Measurements from ENCODE around the gene GOLGA1.
"Not testable (repeated sequence)": the region's sequence is repeated elsewhere in the genome, so short reads cannot be mapped to it uniquely, and the experiment has no call there.

Gene GOLGA1

DNA sequence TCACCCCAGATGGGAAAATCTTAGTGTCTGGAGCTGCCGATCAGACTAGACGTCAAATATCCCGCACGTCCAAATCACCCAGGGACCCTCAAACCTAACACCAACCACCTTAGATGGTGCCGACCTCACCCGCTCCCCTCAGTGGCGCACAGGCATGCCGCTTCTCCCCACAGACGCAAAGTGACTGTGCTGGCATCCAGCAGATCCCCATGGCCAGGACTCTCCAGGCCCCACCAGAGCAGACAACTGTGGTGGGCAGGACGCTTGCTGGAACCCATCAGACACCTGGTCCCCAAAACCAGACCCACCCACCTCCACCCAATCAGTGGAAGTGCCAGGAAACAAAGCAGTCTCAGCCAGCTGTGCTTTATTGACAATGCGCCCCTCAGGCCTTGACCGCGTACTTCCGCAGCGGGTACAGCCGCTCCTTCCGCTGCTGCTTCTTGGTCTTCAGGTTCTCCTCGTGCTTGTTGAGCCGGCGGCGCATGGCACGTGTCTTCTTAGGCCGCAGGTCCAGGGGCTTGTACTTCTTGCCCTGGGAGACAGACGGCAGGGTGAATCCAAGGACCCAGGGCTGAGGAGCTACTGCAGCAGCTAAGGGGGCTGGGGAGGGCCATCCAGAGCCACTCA lies 83.2 kb downstream of the GOLGA1 start:
- DNase-seq: no peak

DNA sequence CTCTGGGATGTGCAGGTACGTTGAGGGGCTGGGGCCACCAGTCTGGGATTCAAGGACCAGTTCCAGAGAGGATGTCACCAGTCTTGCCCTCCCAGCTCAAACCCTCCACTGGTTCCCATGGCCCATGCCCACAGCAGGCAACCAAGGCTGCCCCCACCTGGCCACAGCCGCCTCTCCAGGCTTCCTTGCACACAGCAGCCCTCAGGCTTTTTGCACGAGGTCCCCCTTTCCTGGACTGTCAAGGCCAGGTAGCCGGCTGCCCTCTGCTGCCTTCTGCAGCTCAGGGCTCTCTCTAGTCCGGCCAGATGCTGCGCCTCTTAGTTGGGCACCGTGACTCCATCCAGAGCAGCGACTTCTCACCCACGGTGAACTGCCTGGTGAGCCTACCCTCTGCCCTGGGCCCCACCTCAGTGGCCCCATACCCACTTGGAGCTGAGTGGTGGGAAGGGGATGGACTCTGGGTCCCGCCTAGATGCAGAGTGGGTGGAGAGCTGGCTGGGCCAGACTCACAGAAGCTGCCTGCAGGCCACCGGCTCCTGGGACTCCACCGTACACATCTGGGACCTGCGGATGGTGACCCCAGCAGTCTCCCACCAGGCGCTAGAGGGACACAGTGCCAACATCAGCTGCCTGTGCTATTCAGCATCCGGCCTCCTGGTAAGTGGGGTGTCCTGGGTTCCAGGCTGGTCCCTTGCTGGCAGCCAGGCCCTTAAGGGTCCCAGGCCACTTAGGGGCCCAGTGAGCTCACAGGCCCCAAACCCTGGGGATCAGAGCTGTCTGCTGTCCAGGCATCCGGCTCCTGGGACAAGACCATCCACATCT lies 84.7 kb downstream of the GOLGA1 start:
- peak; percentile 29 for DNase-seq

- no peak for DNase-seq
Measured at GRCh38 chr9:124855566-124855943, 85.3 kb downstream of the GOLGA1 start.

DNA sequence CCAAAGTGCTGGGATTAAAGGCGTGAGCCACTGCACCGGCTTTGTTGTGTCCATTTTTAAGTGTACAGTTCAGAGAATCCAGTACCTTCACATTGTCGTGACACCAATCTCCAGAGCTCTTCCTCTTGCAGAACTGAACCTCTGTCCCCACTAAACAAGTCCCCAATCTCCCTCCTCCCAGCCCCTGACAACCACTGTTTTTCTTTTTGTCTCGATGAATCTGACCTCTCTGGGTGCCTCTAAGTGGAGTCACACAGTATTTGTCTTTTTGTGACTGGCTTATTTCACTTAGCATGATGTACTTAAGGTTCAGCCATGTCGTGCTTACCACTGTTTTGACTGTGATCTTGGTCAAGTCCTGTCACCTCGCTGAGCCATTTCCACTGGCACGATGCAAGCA lies 86.1 kb downstream of the GOLGA1 start:
- DNase-seq: no peak

DNA sequence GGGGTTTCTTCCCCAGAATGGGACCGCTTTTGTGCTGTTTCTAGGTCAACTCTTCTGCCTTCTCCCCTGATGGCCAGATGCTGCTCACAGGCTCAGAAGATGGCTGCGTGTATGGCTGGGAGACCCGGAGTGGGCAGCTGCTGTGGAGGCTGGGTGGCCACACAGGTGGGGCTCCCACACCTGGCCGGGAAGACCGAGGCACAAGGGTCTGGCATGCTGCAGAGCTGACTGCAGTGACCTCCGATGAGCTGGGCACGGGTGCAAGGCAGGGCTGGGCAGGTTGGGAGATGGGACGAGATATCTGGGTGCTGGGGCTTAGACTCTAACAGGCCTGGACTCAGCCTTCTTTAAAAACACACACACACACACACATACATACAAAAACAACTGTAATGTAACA lies 86.7 kb downstream of the GOLGA1 start:
- DNase-seq: no peak

- no peak for DNase-seq
Measured at GRCh38 chr9:124853605-124854143, 87.2 kb downstream of the GOLGA1 start.

GRCh38 chr9:124852829-124853531 lies 87.9 kb downstream of the GOLGA1 start, which contains the start of gene WDR38:
WDR38 (plus strand) TSS chr9:124853460; CDS start chr9:124853532, 72 bp downstream.
- peak; percentile 76 for DNase-seq

- DNase-seq: peak; percentile 45
Measured at GRCh38 chr9:124852121-124852828, 88.6 kb downstream of the GOLGA1 start.

DNA sequence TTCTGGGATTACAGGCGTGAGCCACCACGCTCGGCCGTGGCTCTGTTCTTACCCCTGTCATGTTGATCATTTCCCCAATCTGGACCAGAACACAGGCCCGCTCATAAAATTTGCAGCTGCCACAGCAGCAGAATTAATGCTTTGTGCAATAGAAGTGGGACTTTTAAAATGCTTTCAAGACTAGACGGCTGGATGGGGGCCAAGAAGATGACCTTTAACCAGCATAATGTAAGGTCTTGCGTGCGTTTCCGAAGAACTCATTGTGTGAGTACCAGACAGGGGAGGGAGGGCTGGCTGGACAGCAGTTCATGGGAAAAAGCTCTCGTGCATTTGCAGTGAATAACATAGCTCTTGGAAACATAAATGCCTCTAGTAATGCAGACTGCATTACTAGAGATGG lies 91.1 kb downstream of the GOLGA1 start:
- DNase-seq: peak; percentile 61

DNA sequence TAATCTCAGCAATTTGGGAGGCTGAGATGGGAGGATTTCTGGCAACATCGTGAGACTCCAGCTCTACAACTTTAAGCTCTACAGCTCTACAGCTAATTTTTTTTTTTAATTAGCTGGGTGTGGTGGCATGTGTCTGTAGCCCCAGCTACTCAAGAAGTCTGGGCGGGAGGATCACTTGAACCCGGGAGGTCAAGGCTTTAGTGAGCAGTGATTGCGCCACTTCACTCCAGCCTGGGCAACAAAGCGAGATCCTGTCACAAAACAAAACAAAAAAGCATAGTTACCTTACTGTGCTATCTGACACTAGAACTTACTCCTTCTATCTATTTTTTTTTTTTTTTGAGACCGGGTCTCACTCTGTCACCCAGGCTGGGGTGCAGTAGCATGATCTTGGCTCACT lies 93.9 kb downstream of the GOLGA1 start:
- no peak for DNase-seq

DNA sequence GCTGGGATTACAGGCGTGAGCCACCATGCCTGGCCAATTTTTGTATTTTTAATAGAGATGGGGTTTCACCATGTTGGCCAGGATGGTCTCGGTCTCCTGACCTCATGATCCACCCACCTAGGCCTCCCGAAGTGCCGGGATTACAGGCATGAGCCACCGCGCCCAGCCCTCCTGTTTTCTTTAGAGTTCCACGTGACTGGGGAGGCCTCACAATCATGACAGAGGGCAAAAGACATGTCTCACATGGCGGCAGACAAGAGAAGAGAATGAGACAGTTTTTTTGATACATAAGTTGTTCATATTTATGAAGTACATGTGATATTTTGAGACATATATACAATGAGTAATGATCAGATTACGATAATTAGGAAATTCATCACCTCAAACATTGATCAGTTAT lies 94.4 kb downstream of the GOLGA1 start:
- DNase-seq: not testable (repeated sequence)

GRCh38 chr9:124844291-124844690 lies 96.6 kb downstream of the GOLGA1 start:
- DNase-seq: no peak

DNA sequence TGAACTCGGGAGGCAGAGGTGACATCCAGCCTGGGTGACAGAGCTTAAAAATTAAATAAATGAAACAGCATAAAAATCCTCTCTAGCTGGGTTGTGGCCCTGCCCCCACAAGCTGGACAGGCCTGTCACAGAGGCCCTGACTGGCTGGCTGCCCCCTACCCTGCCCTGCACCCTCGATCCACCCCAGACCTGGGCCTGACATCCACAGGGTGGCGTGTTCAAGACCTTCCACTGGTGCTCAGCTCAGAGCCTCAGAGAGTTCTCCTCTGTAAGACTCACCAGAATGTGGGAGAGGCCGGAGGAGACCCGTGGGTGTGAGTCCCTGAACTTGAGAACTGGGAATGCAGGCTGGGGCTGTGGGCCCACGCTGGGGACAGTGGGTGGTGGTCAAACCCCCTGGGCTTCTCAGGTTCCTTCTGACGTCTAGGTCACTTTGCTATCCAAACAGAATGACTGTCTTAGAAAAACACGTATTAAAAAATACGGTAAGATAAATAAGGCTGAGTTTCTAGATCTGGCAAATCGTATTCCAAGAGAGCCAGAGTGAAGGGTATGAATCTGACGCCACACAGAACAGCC lies 97.3 kb downstream of the GOLGA1 start:
- no peak for DNase-seq

GRCh38 chr9:124841075-124841821 lies 99.6 kb downstream of the GOLGA1 start:
- no peak for DNase-seq

DNA sequence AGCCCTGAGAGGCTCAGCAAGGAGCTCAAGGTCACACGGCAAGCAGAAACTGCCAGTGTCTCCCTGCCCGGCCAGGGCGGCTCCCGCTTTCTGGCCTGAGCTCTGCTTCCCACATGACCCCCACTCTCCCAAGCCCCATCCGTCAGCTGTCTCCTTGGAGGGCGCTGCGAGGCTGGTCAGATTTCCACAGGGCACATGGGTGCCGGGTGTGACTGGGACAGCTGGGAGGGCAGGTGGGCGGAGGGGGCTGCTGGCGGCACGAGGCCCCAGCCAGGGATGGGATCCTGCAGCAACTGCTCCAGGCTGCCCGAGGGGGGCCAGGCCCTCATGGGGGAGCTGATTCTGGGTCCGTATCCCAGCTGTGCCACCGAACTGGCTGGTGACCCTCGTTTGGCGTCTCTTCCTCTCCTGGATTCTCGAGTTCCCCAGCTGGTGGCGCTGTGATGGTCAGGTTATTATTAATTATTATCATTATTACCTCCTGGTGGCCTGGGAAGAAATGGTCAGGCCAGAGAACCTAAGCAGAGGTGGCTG lies 100.5 kb downstream of the GOLGA1 start:
- DNase-seq: no peak

DNA sequence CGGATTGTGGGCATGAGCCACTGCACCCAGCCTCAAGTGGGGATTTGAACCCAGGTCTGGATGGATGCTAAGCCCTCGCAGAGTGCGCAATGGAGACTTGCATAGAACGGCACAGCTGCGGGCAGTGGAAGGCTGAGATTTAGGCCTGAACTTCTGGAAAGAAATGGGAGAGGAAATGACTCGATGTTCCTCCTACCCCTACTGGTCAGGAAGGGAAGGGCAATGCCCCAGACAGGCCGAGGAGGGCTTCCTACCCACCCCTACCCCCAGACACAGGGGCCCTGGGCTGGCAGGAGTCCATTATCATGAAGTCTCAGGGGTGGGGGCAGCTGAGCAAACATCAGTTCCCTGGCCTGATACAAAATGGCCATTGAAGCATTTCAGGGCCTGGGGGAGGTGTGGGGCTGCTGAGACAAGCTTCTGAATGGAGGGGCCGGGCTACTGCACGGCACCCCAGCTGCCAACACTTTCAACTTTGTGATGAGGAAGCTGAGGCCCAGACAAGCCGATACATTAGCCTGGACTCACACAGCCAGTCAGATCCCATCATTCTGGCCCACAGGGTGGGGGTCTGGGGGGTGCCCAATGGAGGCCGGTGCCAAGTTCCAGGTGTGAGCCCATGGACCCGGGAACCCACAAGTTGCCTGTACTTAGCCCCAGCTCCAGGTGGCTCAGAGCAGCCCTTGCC lies 101.1 kb downstream of the GOLGA1 start:
- peak; percentile 38 for DNase-seq

GRCh38 chr9:124838567-124839275 lies 102.2 kb downstream of the GOLGA1 start:
- not testable (repeated sequence) for DNase-seq

DNA sequence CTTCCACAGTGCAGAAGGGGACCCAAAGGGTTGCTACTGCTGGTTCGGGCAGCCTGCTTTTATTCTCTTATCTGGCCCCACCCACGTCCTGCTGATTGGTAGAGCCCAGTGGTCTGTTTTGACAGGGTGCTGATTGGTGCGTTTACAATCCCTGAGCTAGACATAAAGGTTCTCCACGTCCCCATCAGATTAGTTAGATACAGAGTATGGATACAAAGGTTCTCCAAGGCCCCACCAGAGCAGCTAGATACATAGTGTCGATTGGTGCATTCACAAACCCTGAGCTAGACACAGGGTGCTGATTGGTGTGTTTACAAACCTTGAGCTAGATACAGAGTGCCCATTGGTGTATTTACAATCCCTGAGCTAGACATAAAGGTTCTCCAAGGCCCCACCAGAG lies 102.8 kb downstream of the GOLGA1 start:
- DNase-seq: not testable (repeated sequence)

- peak; percentile 84 for DNase-seq
Measured at GRCh38 chr9:124835026-124835557, 105.8 kb downstream of the GOLGA1 start.

All from fibroblast of skin of scalp (primary cell).